Measurements from ENCODE around the gene TTC7B.
"Not testable (repeated sequence)": the region's sequence is repeated elsewhere in the genome, so short reads cannot be mapped to it uniquely, and the experiment has no call there.

The TTC7B gene

DNA sequence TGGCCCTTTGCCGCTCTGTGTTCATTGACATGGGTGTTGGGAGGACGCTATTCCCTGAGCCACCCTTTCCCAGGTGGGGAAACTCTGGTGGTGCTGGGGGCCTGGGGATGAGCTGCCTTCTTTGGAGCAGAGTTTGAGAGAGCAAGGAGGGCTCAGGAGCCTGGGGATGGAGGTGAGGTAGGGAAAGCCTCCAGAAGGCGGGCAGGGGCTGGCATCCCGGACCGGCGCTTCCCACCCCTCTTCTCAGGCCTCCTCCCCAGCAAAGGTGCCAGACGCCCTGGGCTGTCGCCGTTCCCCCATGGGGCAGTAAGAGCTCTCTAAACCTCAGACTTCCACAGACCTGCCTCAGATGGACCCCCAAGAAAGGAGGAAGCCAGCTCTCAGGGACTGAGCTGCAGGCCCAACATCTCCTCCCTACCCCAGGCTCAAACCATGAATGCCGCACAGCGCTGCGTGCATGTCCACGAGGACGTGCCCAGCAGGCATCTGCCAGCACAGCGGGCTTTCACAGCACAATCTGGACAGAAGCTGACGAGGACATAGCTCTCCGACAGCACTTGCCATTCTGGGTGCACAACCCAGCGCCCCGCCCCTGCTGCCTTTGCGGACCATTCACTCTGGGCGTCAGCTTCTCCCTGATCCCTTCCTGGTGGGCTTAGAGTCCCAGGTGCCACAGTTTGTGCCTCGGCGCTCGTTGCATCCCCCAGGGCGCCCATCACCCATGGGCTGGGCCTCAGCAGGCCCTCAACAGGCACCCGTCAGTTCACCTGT, 14.9 kb upstream of the TTC7B start:
- no peak for DNase-seq (ENCODE audit: low read depth in 2 of 3, low spot score in 2 of 3)

DNA sequence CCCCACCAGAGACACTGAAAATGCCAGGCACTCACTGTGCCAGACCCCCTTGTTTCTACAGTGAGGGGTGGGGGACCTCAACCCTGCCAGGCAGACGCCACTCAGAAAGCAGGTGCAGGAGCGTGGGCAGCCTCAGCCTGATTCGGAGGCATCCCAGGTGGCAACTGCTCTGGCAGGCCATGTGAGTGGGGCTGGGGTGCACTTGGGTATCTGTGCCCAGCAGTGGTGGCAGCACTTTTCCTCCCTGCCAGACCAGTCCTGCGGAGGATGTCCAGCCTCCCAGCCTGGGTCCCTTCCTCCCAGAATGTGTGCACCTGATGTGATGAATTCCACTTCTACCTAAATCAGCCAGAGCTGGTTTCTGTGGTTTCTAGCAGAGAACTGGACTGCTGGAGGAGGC, 13.4 kb upstream of the TTC7B start:
- DNase-seq (ENCODE audit: low read depth in 2 of 3, low spot score in 2 of 3): no peak

DNA sequence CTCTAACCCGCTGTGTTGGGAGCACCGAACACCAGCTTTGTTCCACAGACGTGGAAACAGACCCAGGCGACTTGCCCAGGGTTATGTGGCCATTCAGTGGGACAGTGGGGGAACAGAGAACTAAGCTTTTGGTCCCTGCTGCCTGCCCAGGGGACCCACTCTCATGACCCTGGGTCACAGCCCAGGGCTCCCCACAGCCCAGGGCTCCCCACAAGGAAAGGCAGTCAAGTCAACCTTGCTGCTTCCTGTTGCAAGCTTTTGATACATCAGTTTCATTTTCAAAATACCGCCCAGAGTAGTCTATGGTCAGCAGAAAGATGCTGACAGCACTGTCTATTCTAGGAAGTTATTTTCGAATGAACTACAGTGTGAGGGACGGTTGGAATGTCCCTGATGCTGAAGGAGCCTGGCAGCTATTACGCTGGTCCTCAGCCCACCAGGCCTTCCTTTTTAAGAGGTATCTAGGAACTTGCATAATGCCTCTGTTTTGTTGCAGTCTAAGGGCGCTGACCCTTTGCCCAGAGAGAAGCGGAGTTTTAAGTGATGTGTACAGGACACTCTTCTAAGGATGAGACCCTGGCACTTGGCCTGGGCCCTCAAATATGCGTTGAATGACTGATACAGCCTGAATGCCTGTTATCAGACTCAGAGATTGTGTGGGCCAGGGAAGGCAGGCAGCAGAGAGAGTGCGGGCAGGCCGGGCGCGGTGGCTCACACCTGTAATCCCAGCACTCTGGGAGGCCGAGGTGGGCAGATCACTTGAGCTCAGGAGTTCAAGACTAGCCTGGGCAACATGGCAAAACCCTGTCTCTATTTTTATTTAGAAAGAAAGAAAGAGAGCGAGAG, 12.6 kb upstream of the TTC7B start:
- no peak for DNase-seq (ENCODE audit: low read depth in 2 of 3, low spot score in 2 of 3)

DNA sequence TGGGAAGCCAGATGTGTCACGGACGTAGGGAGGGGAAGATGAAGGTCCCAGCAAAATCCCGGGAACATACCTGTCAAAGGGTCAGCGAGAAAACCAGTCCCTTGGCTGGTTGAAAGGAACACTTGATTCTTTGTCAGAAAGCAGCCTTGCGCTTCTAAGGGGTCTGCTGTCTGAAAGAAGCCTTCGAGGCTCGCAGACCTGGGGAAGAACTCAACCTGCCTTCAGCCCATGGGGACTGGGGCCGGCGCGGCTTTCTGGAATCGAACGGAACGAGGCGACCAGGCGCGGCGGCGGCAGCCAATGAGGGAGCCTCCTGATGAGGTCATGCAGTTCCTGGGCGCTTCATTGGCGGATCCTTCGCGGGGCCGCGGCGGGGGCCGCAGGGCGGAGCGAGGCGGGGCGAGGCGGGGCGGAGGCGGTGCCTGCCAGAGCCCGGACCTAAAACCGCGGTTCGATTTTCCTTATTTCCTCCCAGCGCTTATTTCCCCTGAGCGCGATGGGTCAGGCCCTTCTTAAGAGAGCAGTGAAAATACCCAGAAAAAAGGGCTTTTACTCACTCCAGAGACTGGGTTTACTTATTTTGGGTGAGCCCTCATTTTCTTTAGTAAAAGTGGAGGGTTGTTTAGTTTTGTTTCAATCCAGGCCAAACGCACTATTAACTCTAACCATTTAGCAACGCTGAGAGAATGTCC, 11.8 kb upstream of the TTC7B start:
- peak; percentile 60 to 82 (median 81) for DNase-seq (ENCODE audit: low read depth in 2 of 3, low spot score in 2 of 3)

DNA sequence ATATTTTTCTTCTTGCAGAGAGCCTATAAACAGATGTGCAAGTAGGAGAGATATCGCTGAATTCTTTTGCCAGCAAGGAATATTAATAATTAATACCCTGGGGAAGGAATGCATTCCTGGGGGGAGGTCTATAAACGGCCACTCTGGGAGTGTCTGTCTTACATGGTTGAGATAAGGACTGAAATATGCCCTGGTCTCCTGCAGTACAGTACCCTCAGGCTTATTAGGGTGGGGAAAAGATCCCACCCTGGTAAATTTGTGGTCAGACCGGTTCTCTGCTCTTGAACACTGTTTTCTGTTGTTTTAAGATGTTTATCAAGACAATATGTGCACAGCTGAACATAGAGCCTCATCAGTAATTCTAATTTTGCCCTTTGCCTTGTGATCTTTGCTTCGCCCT, 7.3 kb upstream of the TTC7B start:
- DNase-seq (ENCODE audit: low read depth in 2 of 3, low spot score in 2 of 3): not testable (repeated sequence)

DNA sequence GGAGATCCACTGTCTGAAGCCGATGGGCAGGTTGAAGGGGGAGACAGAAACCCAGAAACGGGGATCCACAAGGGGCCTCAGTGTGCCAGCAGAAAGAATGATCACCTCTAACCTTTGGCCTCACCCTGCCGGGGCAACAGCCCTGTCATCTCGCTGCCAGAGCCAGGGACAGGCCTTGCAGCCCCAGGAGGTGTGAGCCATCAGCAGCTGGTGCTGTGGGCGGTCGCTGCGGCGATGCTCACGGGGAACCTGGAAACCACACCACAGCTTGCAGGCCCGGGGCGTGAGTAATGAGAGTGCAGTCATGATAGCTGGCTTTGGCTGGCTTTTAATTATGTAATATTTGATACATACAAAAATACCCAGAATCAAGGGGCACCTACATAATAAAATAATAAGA, 4.7 kb upstream of the TTC7B start:
- DNase-seq (ENCODE audit: low read depth in 2 of 3, low spot score in 2 of 3): peak in 2 of 3 experiments; percentile 58 to 64

DNA sequence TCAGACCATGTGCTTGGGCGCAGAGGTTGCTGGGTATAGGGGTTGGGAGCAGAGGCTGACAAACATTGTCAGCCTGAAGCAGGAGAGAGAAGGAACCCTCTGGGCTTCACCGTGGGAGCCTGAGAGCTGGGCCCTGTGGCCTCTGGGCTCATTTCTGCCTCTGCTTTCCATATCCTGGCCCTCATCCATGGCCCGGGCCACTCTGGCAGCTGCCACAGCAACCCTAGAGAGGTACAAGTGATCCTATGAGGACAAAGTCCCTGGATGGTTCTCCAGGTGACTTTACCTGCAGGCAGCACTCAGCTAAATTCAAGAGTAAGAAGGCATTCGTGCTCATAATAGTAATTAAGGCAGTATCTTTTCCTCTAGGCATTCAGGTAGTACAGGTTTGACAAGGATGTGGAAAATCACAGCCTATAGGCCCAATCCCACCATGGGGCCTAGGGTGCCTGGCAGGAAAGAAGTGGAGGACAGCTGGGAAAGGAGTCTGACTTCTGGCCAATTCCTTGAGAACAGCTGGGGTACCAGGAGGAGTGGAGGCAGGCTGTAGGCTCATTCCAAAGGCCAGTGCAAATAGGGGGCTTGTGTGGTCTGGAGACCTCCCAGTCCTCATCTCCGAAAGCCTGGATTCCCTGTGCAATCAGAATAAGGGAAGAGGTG, 3.6 kb upstream of the TTC7B start:
- no peak for DNase-seq (ENCODE audit: low read depth in 2 of 3, low spot score in 2 of 3)

DNA sequence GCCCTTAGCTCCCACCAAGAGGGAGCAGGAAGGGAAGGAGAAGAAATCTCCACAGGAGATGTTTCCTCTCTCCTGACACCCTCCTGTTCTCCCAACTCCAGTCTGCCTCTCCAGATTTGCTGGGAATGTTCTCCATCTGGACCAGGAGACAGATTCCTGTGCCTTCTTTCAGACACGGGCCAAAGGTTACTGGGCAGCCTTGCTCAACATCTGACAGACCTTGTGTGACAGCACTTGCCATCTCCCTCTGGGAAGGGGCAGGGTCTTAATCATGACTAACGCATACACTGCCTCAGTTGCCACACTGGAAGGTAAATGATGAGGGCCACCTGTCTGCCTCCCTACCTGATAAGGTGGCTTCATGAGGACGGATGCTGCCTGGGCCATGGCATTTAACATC, 2.5 kb upstream of the TTC7B start:
- DNase-seq (ENCODE audit: low read depth in 2 of 3, low spot score in 2 of 3): no peak

DNA sequence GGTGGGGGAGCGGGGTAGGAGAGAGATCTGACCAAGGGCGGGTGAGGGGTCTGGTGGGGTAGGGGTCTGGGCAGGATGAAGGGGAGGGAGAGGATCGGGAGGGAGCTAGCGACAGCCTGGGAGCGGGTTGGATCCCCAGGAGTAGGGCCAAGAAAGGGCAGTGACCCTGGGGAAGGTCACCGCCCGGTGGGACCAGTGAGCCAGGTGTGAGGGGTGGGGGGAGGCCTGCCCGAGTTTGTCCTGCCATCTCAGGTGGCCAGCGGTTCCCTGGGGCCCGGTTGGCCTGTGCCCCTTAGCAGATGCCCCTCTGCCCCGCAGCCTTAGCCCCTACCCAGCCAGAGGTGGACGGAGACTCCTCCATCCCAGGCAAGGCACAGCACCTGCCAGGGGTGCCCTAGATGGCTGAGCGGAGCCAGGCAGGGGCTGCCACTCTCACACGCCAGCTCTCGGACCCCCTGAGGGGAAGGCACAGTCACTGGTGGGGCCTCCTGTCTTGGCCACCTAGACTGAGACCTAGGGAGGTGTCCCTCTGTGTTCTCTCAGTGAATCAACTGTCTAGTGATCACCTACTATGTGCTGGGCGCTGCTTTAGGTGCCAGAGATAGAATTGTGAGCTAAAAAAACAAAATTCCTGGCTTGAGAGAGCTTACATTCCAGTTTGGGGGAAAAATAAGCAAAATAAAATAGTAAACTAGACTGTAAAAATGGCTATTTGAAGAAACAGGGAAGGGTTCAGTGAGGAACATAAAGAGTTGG, 629 bp upstream of the TTC7B start:
- DNase-seq (ENCODE audit: low read depth in 2 of 3, low spot score in 2 of 3): no peak

DNA sequence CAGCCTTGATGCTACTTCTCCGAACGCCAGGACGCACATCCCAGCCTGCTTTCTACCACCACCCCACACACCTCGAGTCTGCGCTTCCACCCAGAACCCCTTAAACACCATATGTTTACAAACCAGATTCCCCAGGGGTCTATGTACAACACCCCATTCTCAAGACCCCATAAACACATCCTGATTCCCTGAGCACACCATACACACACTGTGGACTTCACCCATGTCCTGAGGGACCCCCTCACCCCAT, 733 bp downstream of the TTC7B start:
- DNase-seq (ENCODE audit: low read depth in 2 of 3, low spot score in 2 of 3): no peak

DNA sequence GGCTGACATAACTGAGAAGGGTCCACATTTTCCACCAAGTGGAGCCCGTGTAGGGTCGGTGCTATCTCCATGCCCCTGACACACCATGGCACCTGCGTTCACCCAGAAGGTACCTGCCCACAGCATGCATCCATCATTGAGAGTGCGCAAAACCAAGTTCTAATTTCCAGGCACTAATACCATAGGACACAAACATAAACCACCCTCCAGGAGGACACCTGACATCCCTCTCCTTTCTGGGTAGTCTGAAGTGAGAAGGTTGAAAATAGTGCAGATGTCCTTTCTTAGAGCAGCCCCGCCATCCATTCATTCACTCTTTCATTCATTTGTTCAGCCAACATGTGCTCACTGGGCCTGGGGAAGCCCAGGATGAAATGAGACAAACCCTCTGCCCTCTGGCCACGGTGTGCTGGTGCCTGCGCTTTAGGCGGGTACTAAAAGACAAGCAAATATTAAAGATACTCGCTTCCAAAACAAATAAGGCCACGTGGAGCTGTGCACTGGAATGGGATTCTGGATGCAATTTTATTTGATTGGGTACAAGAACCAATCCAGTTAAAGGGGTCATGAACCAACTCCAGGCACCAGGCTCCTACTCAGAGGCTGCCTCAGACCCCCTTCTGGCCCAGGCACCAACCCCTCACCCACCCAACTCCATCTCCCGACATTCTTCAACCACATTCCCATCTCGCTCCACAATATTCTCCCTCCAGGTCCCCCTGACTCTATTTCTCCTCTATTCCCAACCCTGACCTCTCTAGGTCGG, 1.2 kb downstream of the TTC7B start:
- DNase-seq (ENCODE audit: low read depth in 2 of 3, low spot score in 2 of 3): no peak

DNA sequence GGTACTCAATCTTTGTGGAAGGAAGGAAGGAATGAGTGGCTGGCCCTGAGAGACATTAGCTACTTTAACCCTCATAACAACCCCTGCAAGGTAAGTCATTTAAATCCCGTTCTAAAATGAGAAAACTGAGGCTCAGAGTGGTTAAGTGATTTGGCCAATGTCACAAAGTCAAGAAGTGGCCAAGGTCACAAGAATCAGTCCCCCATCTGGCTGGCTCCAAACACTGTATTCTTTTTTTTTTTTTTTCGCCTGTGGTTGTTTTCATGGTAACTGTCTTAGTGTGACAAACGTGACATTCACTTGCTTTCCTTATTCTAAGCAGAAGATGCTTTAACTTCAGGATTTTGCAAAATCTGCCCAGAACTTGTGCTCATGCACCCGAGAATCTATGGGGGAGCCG, 2.8 kb downstream of the TTC7B start:
- no peak for DNase-seq (ENCODE audit: low read depth in 2 of 3, low spot score in 2 of 3)

DNA sequence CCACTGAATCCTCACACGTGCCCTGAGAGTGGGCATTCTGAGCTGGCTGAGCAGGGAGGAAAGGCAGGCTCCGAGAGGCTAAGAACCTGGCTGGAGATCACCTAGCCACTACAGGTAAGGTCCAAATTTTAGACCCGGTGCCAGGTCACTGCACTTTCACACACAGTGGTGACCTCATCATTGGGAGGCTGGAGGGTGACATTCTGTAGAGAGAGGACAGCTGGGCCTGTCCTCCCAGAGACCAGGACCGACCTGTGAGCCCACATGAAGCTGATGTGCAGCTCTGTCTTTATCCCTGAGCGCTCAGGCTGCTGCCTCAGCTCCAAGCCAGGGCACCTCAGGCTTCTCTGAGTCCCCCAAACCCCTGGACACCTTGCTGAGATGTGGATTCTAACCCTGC, 4.1 kb downstream of the TTC7B start:
- no peak for DNase-seq (ENCODE audit: low read depth in 2 of 3, low spot score in 2 of 3)

DNA sequence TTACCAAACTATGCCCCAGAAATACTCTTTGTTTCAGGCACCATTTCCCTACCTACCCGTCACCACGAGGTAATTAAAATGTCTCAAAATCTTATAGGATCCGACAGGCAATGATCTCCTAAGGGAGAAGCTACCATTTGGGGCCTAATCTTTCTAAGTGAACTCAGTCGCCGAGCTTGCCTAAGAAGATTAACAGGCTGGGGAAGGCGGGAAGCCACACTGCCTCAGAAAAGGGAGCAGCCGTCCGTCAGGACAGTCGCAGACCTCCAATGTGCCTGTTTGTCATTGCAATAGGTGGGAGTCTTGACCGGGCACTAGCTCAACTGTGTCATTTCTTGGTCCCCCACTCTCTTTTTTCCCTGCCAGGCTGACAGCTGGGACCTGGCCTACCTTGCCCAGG, 4.6 kb downstream of the TTC7B start:
- DNase-seq (ENCODE audit: low read depth in 2 of 3, low spot score in 2 of 3): no peak

DNA sequence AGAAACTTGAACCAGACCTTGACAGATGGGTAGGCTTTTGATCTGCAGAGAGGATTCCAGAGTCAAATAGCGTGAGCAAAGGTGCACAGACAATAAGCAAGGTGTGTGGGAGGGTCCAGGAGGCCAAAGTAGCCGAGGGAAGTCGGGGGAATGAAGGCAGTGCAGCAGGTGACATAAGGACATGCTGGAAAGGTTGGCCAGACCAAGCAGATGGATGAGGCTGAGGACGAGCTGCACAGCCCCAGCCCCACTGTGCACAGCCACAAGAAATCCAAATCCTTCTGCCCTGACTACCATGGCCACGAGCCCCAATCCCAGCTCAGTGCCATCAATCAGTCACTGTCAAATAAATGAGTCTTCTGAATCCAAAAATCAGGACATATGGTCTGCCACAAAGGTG, 5.4 kb downstream of the TTC7B start:
- DNase-seq (ENCODE audit: low read depth in 2 of 3, low spot score in 2 of 3): no peak

DNA sequence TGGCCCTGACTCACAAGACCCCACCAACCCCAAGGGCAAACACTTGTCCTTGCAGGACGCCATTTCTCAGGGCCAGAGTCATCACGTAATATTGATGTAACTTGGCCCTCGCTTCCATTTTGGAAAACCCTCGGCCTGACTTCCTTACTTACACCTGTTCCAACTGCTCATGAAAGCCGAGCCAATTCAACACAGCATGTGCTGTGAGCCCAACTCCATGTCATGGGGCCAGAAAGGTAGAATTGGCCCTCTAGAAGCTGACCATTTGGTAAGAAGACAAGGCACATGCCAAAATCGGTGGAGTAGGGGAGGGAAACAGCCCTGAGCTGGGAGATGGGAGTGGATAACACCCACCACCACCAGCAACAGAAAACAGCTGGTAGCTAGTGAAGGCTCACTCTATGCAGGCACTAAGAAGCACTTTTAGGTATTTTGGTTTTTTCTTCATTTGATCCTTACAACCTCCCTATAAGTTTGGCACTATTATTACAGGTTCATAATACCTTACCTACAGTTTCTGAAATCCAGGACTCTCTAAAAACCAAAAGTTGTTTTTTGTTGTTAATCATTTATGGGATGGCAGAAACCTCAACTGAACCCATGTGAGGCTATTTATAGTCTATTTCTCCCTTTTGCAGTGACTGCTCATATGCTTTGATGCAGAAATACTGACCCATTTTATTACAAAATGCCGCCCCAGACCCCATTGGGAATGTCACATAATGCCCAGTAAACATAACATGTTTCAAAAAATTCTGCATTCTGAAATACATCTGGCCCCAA, 6.5 kb downstream of the TTC7B start:
- no peak for DNase-seq (ENCODE audit: low read depth in 2 of 3, low spot score in 2 of 3)

DNA sequence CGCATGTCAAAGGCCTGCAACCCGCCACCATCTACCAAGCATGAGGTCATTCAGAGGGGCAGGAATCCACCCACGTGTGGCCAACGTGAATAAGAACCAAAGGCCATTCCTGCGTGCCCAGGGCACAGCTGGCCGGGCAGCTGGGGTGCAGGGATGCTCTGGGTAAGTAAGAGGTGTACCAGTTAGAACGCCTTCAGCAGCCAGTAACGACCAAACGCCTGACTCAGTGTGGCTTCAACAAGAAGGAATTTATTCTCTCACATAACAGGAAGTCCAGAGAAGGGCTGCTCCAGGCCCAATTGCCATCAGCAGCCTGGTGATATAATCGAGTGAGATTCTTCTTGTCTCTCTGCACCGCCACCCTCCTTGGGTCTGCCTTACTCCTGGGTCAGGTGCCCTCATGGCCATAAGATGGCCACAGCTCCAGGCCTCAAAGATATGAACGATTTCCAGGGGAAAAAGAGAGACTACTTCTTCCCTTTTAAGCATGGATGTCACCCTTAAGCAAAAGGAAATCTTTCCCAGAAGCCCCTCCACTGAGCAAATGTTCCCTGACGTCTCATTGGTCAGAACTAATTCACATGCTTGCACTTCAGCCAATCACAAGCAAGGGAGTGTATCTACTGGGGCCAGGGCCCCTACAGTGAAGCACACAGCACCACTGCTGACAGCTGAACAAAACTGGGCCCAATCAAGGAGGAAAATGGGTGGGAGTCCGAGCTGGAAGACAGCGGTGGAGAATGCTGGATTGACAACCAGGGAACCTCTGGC, 7.3 kb downstream of the TTC7B start:
- DNase-seq (ENCODE audit: low read depth in 2 of 3, low spot score in 2 of 3): no peak

DNA sequence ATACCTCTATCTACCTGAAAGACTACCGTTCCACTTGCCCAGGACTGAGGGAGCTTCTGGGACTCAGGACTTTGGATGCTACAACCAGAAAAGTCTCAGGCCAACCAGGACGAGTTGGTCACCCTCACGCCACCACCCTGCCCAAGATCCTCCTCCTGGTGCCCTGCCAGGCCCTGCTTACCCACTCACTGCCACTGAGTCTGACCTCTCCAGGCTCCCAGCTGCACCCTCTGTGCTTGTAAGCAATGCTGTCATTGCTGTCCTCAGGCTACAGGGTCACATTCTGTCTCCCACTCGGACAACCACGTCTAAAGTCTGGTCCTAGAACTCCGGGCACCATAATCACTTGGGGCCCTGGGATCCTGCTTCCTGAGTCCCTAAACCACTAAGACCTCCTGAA, 9.2 kb downstream of the TTC7B start:
- DNase-seq (ENCODE audit: low read depth in 2 of 3, low spot score in 2 of 3): no peak

Measured in activated CD8-positive, alpha-beta memory T cell treated with anti-CD3 and anti-CD28 coated beads for 48 hours (primary cell).